ENCODE results near the gene SHISAL2A. TPM values are rescaled to one million over a fixed set of nuclear protein-coding genes. Genes with fewer than 3 reads are reported as not detected.

The SHISAL2A gene
- total RNA-seq, 1 donor from 2014 or later, result not detected

- Mint-ChIP-seq H3K27ac (ENCODE audit: unreplicated experiment) (no peak overlapping the region), H3K4me3 (ENCODE audit: unreplicated experiment) (no peak overlapping the region), H3K36me3 (ENCODE audit: low read depth, unreplicated experiment) (no peaks in the 10 kb centered on the region), H3K27me3 (ENCODE audit: low read depth, unreplicated experiment) (no peaks in the 10 kb centered on the region), H3K9me3 (ENCODE audit: unreplicated experiment) (no peaks in the 10 kb centered on the region), H3K4me1 (ENCODE audit: low read depth, unreplicated experiment) (peaks cover 21% of the 10 kb centered on the region)
- H3K27me3 ChIP-seq (ENCODE audit: insufficient read depth, low read length), result no peaks in the 10 kb centered on the region
- TF ChIP-seq CTCF (IDR thresholded peaks at IDR 0.05; ENCODE audit: insufficient read depth, low read depth, low read length) (no peak), EZH2 (IDR thresholded peaks at IDR 0.05; ENCODE audit: insufficient read depth, low read length) (no peak)
- H3K9me3 ChIP-seq (ENCODE audit: insufficient read depth, low read depth, low read length), result no peaks in the 10 kb centered on the region
- peak; percentile 21 for DNase-seq (ENCODE audit: low read depth)
- peaks cover 8% of the 10 kb centered on the region for H3K4me1 ChIP-seq (ENCODE audit: insufficient read depth, low read length)
- no peak overlapping the region for H3K4me3 ChIP-seq (ENCODE audit: insufficient read depth, low read depth, low read length)
- FAIRE-seq, result no peak
- no peaks in the 10 kb centered on the region for H3K36me3 ChIP-seq (ENCODE audit: insufficient read depth, low read length)
- H3K4me2 ChIP-seq (ENCODE audit: low read length), result peak overlapping the region; percentile 74
- peak overlapping the region; percentile 88 for H2AFZ ChIP-seq (ENCODE audit: low read depth, low read length)
- peak overlapping the region; percentile 26 for H3K9ac ChIP-seq (ENCODE audit: low read length)
- H4K20me1 ChIP-seq (ENCODE audit: insufficient read depth, low read length), result no peaks in the 10 kb centered on the region
- no peaks in the 10 kb centered on the region for H3K79me2 ChIP-seq (ENCODE audit: insufficient read depth, low read length)
- no peak overlapping the region for H3K27ac ChIP-seq (ENCODE audit: low read depth, low read length)
Observed at GRCh38 chr1:52662645-52663313, 29.8 kb downstream of the SHISAL2A start.

- peaks cover 11% of the 10 kb centered on the region for H3K4me1 ChIP-seq (ENCODE audit: insufficient read depth, low read length)
- no peaks in the 10 kb centered on the region for H3K27me3 ChIP-seq (ENCODE audit: insufficient read depth, low read length)
- no peaks in the 10 kb centered on the region for H3K79me2 ChIP-seq (ENCODE audit: insufficient read depth, low read length)
- TF ChIP-seq CTCF (IDR thresholded peaks at IDR 0.05; ENCODE audit: insufficient read depth, low read depth, low read length) (no peak), EZH2 (IDR thresholded peaks at IDR 0.05; ENCODE audit: insufficient read depth, low read length) (no peak)
- peaks cover 24% of the 10 kb centered on the region for H3K4me1 Mint-ChIP-seq (ENCODE audit: low read depth, unreplicated experiment)
- H3K27ac ChIP-seq (ENCODE audit: low read depth, low read length), result no peak overlapping the region
- no peaks in the 10 kb centered on the region for H3K9me3 ChIP-seq (ENCODE audit: insufficient read depth, low read depth, low read length)
- H3K27me3 Mint-ChIP-seq (ENCODE audit: low read depth, unreplicated experiment), result no peaks in the 10 kb centered on the region
- H4K20me1 ChIP-seq (ENCODE audit: insufficient read depth, low read length), result no peaks in the 10 kb centered on the region
- no peak overlapping the region for H2AFZ ChIP-seq (ENCODE audit: low read depth, low read length)
- no peaks in the 10 kb centered on the region for H3K36me3 Mint-ChIP-seq (ENCODE audit: low read depth, unreplicated experiment)
- no peak for DNase-seq (ENCODE audit: low read depth)
- no peaks in the 10 kb centered on the region for H3K9me3 Mint-ChIP-seq (ENCODE audit: unreplicated experiment)
- H3K9ac ChIP-seq (ENCODE audit: low read length), result no peak overlapping the region
- H3K4me3 ChIP-seq (ENCODE audit: insufficient read depth, low read depth, low read length), result no peak overlapping the region
- no peak overlapping the region for H3K4me3 Mint-ChIP-seq (ENCODE audit: unreplicated experiment)
- peak overlapping the region; percentile 74 for H3K4me2 ChIP-seq (ENCODE audit: low read length)
- no peaks in the 10 kb centered on the region for H3K36me3 ChIP-seq (ENCODE audit: insufficient read depth, low read length)
- no peak overlapping the region for H3K27ac Mint-ChIP-seq (ENCODE audit: unreplicated experiment)
- FAIRE-seq, result no peak
Observed at GRCh38 chr1:52663716-52664115, 30.7 kb downstream of the SHISAL2A start.

Measured in astrocyte (in vitro differentiated cells and primary cell).